ENCODE measurements around the gene DDX20. TPM values are rescaled to one million over a fixed set of nuclear protein-coding genes. Genes with fewer than 3 reads are reported as not detected.

The DDX20 gene
- total RNA-seq, 4 donors from 2014 or later, result 16.8 to 24.4 (median 21.5) TPM

- TF ChIP-seq CTCF (IDR thresholded peaks at IDR 0.05; ENCODE audit: low read depth), result no peak
Measured at GRCh38 chr1:111738436-111739193, 17.1 kb upstream of the DDX20 start.

DNA sequence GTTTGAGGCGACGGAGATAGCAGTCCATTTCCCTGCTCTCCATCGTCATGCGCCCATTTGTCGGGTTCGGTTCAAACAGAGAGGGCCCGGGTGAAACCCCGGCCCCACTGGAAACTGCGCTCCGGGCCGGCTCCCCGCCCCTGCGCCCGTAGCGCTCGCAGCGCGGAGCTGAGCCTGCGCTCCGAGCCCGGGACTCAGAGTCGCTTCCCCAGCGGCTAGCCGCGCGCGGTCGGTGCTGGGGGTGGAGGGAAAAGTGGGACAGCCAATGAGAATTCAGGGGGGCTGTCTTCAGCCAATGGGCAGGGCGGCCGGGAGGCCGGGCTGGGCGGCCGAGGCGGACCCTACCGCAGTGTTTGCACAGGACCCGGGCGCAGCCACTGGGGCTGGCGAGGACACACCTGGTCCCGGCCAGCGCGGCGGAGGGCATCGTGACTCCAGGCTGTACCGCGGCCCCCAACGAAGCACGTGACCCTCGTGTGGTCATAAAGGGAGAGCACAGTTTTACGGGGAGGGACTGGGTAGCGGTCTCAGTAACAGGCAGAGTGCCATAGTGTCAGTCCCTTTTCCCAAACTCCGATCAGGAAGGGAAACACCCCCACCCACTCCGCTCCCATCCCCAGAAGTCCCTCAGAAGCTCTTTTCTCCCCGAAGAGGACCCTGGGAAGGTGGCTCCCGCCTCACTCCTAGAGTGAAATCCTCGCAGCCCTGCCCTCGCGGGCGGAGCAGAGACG, 16.3 kb upstream of the DDX20 start, which contains the start of gene INKA2:
TSS of gene INKA2 (minus strand) at position 202 of the 731 bp plus-strand sequence. CDS start at position 49, 153 bp downstream.
- TF ChIP-seq CTCF (IDR thresholded peaks at IDR 0.05; ENCODE audit: low read depth), result no peak

DNA sequence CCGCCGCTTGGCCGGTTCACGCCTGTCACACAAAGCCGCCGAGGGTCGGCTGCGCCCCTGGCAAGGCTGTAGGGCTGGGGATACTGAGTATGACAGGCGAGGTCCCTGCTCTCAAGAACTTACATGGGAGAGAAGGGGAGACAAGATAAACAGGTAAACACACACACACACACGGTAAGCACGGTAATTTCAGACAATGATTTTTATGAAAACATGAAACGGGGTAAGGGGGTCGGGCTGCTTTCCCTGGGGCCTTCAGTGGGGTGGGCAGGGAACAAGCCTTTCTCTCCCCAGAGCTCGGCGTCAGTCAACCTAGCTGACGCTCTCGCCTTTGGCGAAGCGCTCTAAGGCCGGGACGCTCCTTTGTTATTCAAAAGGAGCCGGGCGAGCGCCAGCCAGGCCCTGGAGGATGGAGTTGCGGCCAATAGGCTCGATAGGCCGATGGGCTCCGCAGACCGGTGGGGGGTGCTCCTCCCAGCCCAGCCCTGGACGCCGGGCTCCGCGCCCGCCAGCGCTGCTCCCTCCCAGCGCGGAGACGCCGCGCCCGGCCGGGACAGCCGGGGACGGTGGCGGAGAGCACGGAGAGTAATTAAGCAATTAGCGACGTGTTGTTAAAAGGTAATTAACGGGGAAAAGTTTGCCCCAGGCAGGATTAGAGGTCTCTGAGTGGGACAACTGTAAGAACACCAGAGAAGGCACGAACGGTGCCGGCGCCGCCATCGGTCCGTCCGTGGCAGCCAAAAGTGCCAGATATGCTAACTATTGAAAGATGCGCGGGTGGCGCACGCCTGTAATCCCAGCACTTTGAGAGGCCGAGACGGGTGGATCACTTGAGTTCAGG, 15.6 kb upstream of the DDX20 start:
- no peak for TF ChIP-seq CTCF (IDR thresholded peaks at IDR 0.05; ENCODE audit: low read depth)

- no peak for TF ChIP-seq CTCF (IDR thresholded peaks at IDR 0.05; ENCODE audit: low read depth)
Measured at GRCh38 chr1:111742938-111743549, 12.7 kb upstream of the DDX20 start.

DNA sequence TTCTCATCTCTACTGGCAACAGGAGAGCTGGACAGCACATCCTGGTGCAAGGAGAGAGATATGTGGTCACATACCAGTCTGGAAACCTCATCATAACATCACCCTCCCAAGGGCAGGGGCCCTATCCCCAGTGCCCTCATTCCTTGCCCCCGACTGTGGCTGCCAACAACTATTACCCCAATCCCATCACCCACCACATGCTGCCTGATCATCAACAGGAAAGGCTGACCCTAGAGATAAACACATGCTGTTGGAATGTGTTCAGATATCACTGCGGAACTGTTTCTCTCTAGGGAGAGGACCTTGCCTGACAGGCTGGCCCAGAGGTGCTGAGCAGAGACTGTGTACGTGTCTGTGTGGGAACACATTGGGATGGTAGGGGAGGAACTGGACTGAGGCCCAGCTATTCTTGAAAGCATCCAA, 12.0 kb upstream of the DDX20 start:
- no peak for TF ChIP-seq CTCF (IDR thresholded peaks at IDR 0.05; ENCODE audit: low read depth)

DNA sequence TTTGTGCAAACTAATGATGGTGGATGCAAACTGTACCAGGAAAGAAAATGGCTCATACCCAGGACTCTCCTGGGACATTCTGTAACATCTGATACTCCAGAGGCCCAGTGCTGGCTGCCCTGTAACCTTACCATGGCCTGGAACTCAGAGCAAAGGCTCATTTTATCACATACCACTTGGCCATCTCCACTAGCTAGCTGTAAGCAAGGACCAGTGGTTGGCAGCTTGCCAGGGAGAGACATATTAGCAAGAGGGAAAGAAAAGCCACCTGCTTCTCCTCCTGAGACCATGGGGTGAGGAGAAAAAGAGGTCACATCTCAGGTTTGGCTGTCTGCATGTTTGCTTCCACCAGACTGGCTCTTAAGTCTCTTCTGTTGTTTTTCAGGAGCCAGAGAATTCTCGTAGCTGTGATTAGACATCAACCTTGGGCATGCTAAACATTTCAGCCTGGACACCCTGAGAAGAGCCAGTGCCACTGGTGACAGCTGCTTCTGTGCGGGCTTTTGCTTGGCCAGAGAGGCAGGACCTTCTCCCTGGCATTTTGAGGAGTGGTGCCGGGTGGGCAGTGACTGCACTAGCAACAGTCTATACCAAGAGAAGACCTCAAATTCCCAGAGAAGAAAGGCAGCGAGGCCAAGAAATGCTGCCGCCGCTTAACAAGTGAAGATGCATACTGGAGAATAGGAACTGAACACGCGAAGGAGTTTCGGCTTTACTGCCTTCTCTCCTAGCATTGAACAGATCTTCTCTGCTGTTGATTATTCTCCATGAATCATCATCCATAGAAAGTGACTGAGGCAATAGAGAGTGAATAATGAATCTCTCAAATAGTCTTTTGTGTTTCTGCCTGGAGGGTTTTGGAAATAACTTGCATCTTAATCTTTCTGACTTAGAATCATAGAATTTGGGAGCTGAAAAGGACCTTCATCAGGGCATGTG, 9.8 kb upstream of the DDX20 start:
- TF ChIP-seq CTCF (IDR thresholded peaks at IDR 0.05; ENCODE audit: low read depth), result no peak

Data from subcutaneous adipose tissue (tissue), 4 donors.